HFF-Myc (cell line): Measurements from ENCODE around the gene GNAI2.
A peak's percentile ranks its signal among the peaks of the same experiment; 100 is the strongest.

Experiments
- DNase-seq: peaks from one replicate; pipeline ENCODE4 v3.0.0-alpha.2; 2011; ENCODE audit warnings: low read depth; ENCODE audit errors: extremely low read depth
- H3K4me3 ChIP-seq: replicated peaks from 2 replicates; pipeline ENCODE4 v1.5.1; 2011; ENCODE audit warnings: low read depth, mild to moderate bottlenecking, control low read depth, low read length
- TF ChIP-seq, protein P1 (sequence below): IDR thresholded peaks from 2 replicates; pipeline ENCODE4 v1.5.1; 2012; ENCODE audit warnings: mild to moderate bottlenecking, low read depth, low read length, control low read depth; ENCODE audit errors: missing control alignments

Gene GNAI2

DNA sequence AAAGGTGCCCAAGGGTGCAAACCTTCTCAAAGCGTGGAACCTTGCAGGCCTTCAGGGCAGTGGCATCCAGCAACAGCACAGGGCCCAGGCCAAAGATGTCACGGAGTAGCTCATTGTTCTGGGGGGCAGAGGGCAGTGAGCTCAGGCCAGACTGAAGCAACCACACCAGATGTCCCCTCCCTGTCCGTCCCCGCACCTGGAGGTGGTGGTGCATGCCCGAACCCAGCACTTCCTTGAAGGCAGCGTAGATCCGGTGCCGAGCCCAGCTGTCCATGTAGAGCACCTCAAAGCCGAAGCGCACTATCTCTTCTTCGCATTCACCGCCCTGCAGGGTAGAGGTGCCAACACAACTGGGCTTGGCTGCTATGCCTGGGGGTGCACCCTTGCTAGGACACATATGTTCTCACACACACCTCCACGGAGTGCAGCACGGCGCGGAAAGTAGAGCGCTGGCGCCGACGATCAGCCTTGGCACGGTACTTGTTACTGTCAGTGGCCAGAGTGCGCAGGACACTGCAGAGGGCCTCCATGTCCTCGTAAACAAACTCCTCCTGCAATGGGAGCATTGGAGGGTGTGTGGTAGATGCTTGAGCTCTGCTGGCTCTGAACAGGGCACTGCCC lies 52.5 kb downstream of the GNAI2 start:
- TF ChIP-seq, protein P1, sequence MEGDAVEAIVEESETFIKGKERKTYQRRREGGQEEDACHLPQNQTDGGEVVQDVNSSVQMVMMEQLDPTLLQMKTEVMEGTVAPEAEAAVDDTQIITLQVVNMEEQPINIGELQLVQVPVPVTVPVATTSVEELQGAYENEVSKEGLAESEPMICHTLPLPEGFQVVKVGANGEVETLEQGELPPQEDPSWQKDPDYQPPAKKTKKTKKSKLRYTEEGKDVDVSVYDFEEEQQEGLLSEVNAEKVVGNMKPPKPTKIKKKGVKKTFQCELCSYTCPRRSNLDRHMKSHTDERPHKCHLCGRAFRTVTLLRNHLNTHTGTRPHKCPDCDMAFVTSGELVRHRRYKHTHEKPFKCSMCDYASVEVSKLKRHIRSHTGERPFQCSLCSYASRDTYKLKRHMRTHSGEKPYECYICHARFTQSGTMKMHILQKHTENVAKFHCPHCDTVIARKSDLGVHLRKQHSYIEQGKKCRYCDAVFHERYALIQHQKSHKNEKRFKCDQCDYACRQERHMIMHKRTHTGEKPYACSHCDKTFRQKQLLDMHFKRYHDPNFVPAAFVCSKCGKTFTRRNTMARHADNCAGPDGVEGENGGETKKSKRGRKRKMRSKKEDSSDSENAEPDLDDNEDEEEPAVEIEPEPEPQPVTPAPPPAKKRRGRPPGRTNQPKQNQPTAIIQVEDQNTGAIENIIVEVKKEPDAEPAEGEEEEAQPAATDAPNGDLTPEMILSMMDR, result no peak
- H3K4me3 ChIP-seq, result no peak overlapping the region
- no peak for DNase-seq

GRCh38 chr3:50289130-50289529 lies 53.1 kb downstream of the GNAI2 start:
- H3K4me3 ChIP-seq, result no peak overlapping the region
- TF ChIP-seq, protein P1, result no peak
- no peak for DNase-seq

DNA sequence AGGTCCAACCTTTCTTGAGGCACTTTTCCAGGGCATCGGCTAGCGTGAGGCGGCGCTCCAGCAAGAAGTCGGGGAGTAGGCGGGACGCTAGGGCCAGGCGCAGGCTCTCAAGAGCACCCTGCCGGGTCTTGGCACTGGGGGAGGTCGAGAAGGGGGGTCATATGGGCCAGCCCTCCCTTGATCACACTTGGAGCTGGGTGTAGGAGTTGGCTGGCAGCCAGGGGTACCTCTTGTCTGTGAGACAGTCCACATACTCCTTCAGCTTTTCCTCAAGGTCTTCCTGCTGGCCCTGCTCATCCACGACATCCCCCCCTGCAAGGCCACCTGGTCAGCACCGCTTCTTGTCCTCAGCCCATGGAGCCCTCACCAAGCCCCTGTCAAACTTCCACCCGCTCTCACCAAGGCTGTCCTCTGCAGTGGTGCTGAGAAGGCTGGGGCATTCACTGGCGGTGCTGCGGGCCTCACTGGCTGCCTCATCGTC lies 54.2 kb downstream of the GNAI2 start:
- TF ChIP-seq, protein P1, result no peak
- peak overlapping the region; percentile 100 for H3K4me3 ChIP-seq

GRCh38 chr3:50292159-50293078 lies 56.4 kb downstream of the GNAI2 start, which contains the start of gene IFRD2:
Gene IFRD2 (minus strand): TSS chr3:50292429. CDS start chr3:50292274, 155 bp downstream.
- DNase-seq, result peak; percentile 95
- TF ChIP-seq, protein P1, result no peak
- H3K4me3 ChIP-seq, result peak within 1 kb of the TSS; percentile 100

More for the DNA sequence above, 54.2 kb downstream of the GNAI2 start:
- no peak for DNase-seq

GRCh38 chr3:50293079-50293801 lies 57.2 kb downstream of the GNAI2 start:
- peak overlapping the region; percentile 100 for H3K4me3 ChIP-seq
- no peak for DNase-seq
- TF ChIP-seq, protein P1, result no peak

DNA sequence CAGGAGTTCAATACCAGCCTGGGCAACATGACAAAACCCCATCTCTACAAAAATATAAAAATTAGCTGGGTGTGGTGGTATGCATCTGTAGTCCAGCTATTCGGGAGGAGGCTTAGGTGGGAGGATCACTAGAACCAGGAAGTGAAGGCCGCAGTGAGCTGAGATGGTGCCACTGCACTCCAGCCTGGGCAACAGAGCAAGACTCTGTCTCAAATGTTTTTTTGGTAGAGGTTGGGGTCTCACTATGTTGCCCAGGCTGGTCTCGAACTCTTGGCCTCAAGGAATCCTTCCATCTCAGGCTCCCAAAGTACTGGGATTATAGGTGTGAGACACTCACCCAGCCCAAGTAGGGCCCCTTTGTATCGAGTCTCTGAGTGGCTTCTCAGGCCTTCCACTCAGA lies 58.1 kb downstream of the GNAI2 start:
- H3K4me3 ChIP-seq, result no peak overlapping the region
- TF ChIP-seq, protein P1, result no peak
- no peak for DNase-seq
